Neural progenitor cell (in vitro differentiated cells): ENCODE data around the gene ACTR6.

ENCODE experiments used
- CTCF ChIP-seq: fragments of 200-600 bp; sonication (generic); IDR thresholded peaks from 2 replicates; pipeline ENCODE4 v1.5.1; 2017; ENCODE audit warnings: antibody characterized with exemption, mild to moderate bottlenecking
- EZH2phosphoT487 ChIP-seq: fragments of 200-600 bp; sonication (generic); IDR thresholded peaks from 2 replicates; pipeline ENCODE4 v1.6.1; 2017; ENCODE audit warnings: antibody characterized with exemption

- TF ChIP-seq CTCF (no peak), EZH2phosphoT487 (no peak)
Measured at GRCh38 chr12:100268835-100269564, 68.4 kb downstream of the ACTR6 start.
